Spleen (tissue), 7 donors: ENCODE measurements around the gene SELENOO.

Source experiments
- POLR2A ChIP-seq, 3 donors: fragments of 450-650 bp; IDR thresholded peaks; one replicate each; pipeline ENCODE4 v1.5.1; 2017; ENCODE audit warnings: antibody characterized with exemption in 3 of 3, mild to moderate bottlenecking in 1 of 3
- POLR2AphosphoS5 ChIP-seq, 3 donors: sonication (generic); formaldehyde crosslinking; IDR thresholded peaks; one replicate each; pipeline ENCODE4 v1.5.1; 2017; ENCODE audit warnings: antibody characterized with exemption in 3 of 3
- TF ChIP-seq, protein P1 (sequence below), 11 experiments: fragments of 200-600 bp in 7 of 11; fragments of 450-650 bp in 4 of 11; sonication (generic) in 4 of 11; IDR thresholded peaks in 8 of 11; conservative IDR thresholded peaks in 3 of 11; 1 replicate in 7 of 11; 2 replicates in 4 of 11; pipeline versions ENCODE4 v1.4.0 to v1.8.0; 2016 to 2021; ENCODE audit warnings: antibody characterized with exemption in 11 of 11, inconsistent platforms in 4 of 11, mild to moderate bottlenecking in 1 of 11
- donor health status: DM: no; HTN: no; CAD: no; lungs with moderate emphysema.
- donor health status: DM: no; HTN: no; CAD: no.
- donor health status: DM: no; HTN: no; CAD: no.

DNA sequence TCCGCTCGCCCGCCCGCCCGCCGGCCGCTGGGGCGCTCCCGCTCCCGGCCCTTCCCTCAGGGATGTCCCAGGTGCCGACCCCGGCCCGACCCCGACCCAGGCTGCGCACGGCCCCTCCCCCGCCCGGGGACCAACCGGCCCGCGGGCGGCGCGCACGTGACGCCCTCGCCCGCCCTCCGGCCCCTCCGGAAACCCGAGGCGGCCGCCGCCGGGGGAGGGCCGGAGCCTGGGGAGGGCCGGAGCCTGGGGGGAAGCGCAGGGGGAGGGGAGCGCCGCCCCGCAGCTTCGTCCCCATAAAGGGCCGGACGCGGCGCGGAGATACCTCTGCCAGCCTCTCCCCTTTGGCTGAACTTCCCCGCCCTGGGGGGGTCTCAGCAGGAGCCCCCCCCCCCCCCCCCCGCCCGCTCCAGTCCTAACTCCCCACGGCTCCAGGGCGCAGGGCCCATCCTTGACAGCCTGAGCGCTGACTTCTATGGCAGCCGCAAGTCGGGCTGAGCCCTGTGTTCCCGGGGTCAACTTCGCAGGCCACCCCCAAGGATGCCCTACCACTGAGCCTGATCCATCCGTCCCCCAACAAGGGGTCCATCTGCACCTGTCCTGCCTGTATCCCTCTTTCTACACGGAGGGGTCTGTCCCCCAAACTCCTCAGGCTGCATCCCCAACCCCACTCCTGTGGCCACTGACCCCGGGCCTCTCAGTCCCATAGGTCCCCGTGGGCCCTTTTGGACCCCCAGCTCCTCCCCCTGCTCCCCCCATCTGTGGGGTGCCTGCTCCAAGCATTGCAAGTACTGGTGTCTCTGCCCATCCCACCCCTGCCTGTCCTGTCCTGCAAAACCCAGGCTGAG lies 61.0 kb downstream of the SELENOO start, which contains the start of gene MAPK12:
- TF ChIP-seq POLR2A (IDR thresholded peaks at IDR 0.05): no peak
- TF ChIP-seq, protein P1, sequence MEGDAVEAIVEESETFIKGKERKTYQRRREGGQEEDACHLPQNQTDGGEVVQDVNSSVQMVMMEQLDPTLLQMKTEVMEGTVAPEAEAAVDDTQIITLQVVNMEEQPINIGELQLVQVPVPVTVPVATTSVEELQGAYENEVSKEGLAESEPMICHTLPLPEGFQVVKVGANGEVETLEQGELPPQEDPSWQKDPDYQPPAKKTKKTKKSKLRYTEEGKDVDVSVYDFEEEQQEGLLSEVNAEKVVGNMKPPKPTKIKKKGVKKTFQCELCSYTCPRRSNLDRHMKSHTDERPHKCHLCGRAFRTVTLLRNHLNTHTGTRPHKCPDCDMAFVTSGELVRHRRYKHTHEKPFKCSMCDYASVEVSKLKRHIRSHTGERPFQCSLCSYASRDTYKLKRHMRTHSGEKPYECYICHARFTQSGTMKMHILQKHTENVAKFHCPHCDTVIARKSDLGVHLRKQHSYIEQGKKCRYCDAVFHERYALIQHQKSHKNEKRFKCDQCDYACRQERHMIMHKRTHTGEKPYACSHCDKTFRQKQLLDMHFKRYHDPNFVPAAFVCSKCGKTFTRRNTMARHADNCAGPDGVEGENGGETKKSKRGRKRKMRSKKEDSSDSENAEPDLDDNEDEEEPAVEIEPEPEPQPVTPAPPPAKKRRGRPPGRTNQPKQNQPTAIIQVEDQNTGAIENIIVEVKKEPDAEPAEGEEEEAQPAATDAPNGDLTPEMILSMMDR (IDR thresholded peaks at IDR 0.05 in 8 of 11, conservative IDR thresholded peaks at IDR 0.05 in 3 of 11): no peak
- TF ChIP-seq POLR2AphosphoS5 (IDR thresholded peaks at IDR 0.05): no peak
